Cerebellar nuclear complex (tissue), 1 donor: Measurements from ENCODE around the gene MYH15.

Source experiments
- DNase-seq, 2 experiments: peaks; one replicate each; lab custom pipeline; 2025; lab: John Stamatoyannopoulos, UW

MYH15 gene

GRCh38 chr3:108412121-108412750 is 98.2 kb downstream of the MYH15 start:
- DNase-seq: no peak

GRCh38 chr3:108410531-108410984 is 99.8 kb downstream of the MYH15 start:
- no peak for DNase-seq

- DNase-seq: no peak
These were observed 100.6 kb downstream of the MYH15 start for GRCh38 chr3:108409800-108410178.

GRCh38 chr3:108408883-108409799 is 101.3 kb downstream of the MYH15 start:
- no peak for DNase-seq

- no peak for DNase-seq
These were observed 102.5 kb downstream of the MYH15 start for GRCh38 chr3:108407886-108408285.

GRCh38 chr3:108406661-108407206 is 103.7 kb downstream of the MYH15 start:
- no peak for DNase-seq

GRCh38 chr3:108406063-108406660 is 104.2 kb downstream of the MYH15 start:
- DNase-seq: no peak

GRCh38 chr3:108404368-108404767 is 106.0 kb downstream of the MYH15 start:
- DNase-seq: no peak

- DNase-seq: no peak
These were observed 106.6 kb downstream of the MYH15 start for GRCh38 chr3:108403686-108404345.

- no peak for DNase-seq
These were observed 107.2 kb downstream of the MYH15 start for GRCh38 chr3:108403198-108403597.

- DNase-seq: no peak
These were observed 108.6 kb downstream of the MYH15 start for GRCh38 chr3:108401836-108402235.

GRCh38 chr3:108398510-108398909 is 111.9 kb downstream of the MYH15 start:
- no peak for DNase-seq

- no peak for DNase-seq
These were observed 114.1 kb downstream of the MYH15 start for GRCh38 chr3:108396336-108396735.

- DNase-seq: no peak
These were observed 115.8 kb downstream of the MYH15 start for GRCh38 chr3:108394563-108394962.

GRCh38 chr3:108394016-108394415 is 116.4 kb downstream of the MYH15 start:
- DNase-seq: no peak

GRCh38 chr3:108393128-108393900 is 117.1 kb downstream of the MYH15 start:
- no peak for DNase-seq

- DNase-seq: no peak
These were observed 118.3 kb downstream of the MYH15 start for GRCh38 chr3:108391917-108392593.

GRCh38 chr3:108389372-108389771 is 121.0 kb downstream of the MYH15 start:
- DNase-seq: no peak

- no peak for DNase-seq
These were observed 122.0 kb downstream of the MYH15 start for GRCh38 chr3:108388136-108389132.
